Panc1 (cell line): ENCODE data around the gene YOD1.

ENCODE experiments used
- POLR2AphosphoS5 ChIP-seq: IDR thresholded peaks from 2 replicates; pipeline ENCODE4 v1.6.1; 2012; ENCODE audit warnings: mild to moderate bottlenecking, low read depth, low read length, moderate library complexity
- SIN3A ChIP-seq: IDR thresholded peaks from 2 replicates; pipeline ENCODE4 v1.6.1; 2012; ENCODE audit warnings: low read depth, mild to moderate bottlenecking, low read length, moderate library complexity, borderline replicate concordance; ENCODE audit not compliant: insufficient read depth
- TCF7L2 ChIP-seq: IDR thresholded peaks from 2 replicates; pipeline ENCODE4 v1.6.1; 2011; ENCODE audit warnings: mild to moderate bottlenecking, low read depth, low read length, inconsistent platforms
- TF ChIP-seq, protein P1 (sequence below): fragments of 450-650 bp; IDR thresholded peaks from 2 replicates; pipeline ENCODE4 v1.5.1; 2017; ENCODE audit warnings: mild to moderate bottlenecking
- TF ChIP-seq, protein P2 (sequence below), 2 experiments: IDR thresholded peaks; 2 replicates each; pipeline ENCODE4 v1.6.1; 2011 to 2012; ENCODE audit warnings: low read depth in 2 of 2, control low read depth in 1 of 2, low read length in 1 of 2, mild to moderate bottlenecking in 1 of 2, moderate library complexity in 1 of 2; ENCODE audit not compliant: insufficient read depth in 1 of 2

DNA sequence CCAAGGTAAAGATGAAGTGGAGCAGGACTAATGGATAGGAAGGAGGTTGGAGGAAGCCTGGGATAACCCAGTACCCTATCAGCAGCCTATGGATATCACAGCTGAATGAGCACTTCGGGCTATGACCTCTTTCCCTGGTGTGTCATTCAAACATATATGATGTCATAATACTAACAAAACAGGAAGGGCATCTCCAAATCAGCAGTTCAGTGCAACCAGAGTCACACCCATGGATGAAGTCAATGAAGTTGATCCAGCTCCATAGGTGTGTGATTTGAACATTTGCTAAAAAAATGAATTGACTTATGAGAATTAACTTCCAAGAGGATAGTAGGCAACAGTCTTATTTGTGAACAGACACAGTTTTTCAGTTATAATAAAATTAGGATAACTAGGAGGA is 16.8 kb downstream of the YOD1 start:
- TF ChIP-seq, protein P1, sequence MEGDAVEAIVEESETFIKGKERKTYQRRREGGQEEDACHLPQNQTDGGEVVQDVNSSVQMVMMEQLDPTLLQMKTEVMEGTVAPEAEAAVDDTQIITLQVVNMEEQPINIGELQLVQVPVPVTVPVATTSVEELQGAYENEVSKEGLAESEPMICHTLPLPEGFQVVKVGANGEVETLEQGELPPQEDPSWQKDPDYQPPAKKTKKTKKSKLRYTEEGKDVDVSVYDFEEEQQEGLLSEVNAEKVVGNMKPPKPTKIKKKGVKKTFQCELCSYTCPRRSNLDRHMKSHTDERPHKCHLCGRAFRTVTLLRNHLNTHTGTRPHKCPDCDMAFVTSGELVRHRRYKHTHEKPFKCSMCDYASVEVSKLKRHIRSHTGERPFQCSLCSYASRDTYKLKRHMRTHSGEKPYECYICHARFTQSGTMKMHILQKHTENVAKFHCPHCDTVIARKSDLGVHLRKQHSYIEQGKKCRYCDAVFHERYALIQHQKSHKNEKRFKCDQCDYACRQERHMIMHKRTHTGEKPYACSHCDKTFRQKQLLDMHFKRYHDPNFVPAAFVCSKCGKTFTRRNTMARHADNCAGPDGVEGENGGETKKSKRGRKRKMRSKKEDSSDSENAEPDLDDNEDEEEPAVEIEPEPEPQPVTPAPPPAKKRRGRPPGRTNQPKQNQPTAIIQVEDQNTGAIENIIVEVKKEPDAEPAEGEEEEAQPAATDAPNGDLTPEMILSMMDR, result no peak
- TF ChIP-seq POLR2AphosphoS5, result no peak
- no peak for TF ChIP-seq TCF7L2
- TF ChIP-seq, protein P2, sequence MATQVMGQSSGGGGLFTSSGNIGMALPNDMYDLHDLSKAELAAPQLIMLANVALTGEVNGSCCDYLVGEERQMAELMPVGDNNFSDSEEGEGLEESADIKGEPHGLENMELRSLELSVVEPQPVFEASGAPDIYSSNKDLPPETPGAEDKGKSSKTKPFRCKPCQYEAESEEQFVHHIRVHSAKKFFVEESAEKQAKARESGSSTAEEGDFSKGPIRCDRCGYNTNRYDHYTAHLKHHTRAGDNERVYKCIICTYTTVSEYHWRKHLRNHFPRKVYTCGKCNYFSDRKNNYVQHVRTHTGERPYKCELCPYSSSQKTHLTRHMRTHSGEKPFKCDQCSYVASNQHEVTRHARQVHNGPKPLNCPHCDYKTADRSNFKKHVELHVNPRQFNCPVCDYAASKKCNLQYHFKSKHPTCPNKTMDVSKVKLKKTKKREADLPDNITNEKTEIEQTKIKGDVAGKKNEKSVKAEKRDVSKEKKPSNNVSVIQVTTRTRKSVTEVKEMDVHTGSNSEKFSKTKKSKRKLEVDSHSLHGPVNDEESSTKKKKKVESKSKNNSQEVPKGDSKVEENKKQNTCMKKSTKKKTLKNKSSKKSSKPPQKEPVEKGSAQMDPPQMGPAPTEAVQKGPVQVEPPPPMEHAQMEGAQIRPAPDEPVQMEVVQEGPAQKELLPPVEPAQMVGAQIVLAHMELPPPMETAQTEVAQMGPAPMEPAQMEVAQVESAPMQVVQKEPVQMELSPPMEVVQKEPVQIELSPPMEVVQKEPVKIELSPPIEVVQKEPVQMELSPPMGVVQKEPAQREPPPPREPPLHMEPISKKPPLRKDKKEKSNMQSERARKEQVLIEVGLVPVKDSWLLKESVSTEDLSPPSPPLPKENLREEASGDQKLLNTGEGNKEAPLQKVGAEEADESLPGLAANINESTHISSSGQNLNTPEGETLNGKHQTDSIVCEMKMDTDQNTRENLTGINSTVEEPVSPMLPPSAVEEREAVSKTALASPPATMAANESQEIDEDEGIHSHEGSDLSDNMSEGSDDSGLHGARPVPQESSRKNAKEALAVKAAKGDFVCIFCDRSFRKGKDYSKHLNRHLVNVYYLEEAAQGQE (IDR thresholded peaks at IDR 0.05; ENCODE audit: insufficient read depth in 1 of 2, low read depth in 2 of 2, low read length in 1 of 2), result no peak
- TF ChIP-seq SIN3A, result no peak
